ENCODE results near the gene PYM1.
"Not testable (repeated sequence)": the region's sequence is repeated elsewhere in the genome, so short reads cannot be mapped to it uniquely, and the experiment has no call there.

Gene PYM1

GRCh38 chr12:55915482-55915859 lies 12.2 kb downstream of the PYM1 start:
- no peak for DNase-seq (ENCODE audit: low read depth in 2 of 2)

- no peak for DNase-seq (ENCODE audit: low read depth in 2 of 2)
Observed at GRCh38 chr12:55912908-55913307, 14.8 kb downstream of the PYM1 start.

- DNase-seq (ENCODE audit: low read depth in 2 of 2) = no peak
Observed at GRCh38 chr12:55909513-55909884, 18.2 kb downstream of the PYM1 start.

GRCh38 chr12:55908726-55909512 lies 18.8 kb downstream of the PYM1 start:
- DNase-seq (ENCODE audit: low read depth in 2 of 2) = no peak

- no peak for DNase-seq (ENCODE audit: low read depth in 2 of 2)
Observed at GRCh38 chr12:55906056-55906455, 21.6 kb downstream of the PYM1 start.

- DNase-seq (ENCODE audit: low read depth in 2 of 2) = no peak
Observed at GRCh38 chr12:55901881-55902490, 25.7 kb downstream of the PYM1 start.

GRCh38 chr12:55899082-55899481 lies 28.6 kb downstream of the PYM1 start:
- peak in 1 of 2 experiments; percentile 11 for DNase-seq (ENCODE audit: low read depth in 2 of 2)

GRCh38 chr12:55893723-55894122 lies 34.0 kb downstream of the PYM1 start:
- DNase-seq (ENCODE audit: low read depth in 2 of 2) = no peak

GRCh38 chr12:55891310-55891709 lies 36.4 kb downstream of the PYM1 start:
- no peak for DNase-seq (ENCODE audit: low read depth in 2 of 2)

- DNase-seq (ENCODE audit: low read depth in 2 of 2) = no peak
Observed at GRCh38 chr12:55885113-55885512, 42.6 kb downstream of the PYM1 start.

- DNase-seq (ENCODE audit: low read depth in 2 of 2) = no peak
Observed at GRCh38 chr12:55877824-55878223, 49.9 kb downstream of the PYM1 start.

- DNase-seq (ENCODE audit: low read depth in 2 of 2) = no peak
Observed at GRCh38 chr12:55875704-55876467, 51.8 kb downstream of the PYM1 start.

- no peak for DNase-seq (ENCODE audit: low read depth in 2 of 2)
Observed at GRCh38 chr12:55874443-55874842, 53.3 kb downstream of the PYM1 start.

GRCh38 chr12:55866454-55867004 lies 61.2 kb downstream of the PYM1 start:
- DNase-seq (ENCODE audit: low read depth in 2 of 2) = not testable (repeated sequence)

GRCh38 chr12:55865327-55865726 lies 62.4 kb downstream of the PYM1 start:
- DNase-seq (ENCODE audit: low read depth in 2 of 2) = no peak

- DNase-seq (ENCODE audit: low read depth in 2 of 2) = not testable (repeated sequence)
Observed at GRCh38 chr12:55862931-55863330, 64.8 kb downstream of the PYM1 start.

GRCh38 chr12:55862286-55862685 lies 65.4 kb downstream of the PYM1 start:
- DNase-seq (ENCODE audit: low read depth in 2 of 2) = no peak

- no peak for DNase-seq (ENCODE audit: low read depth in 2 of 2)
Observed at GRCh38 chr12:55861871-55862270, 65.8 kb downstream of the PYM1 start.

- no peak for DNase-seq (ENCODE audit: low read depth in 2 of 2)
Observed at GRCh38 chr12:55861396-55861795, 66.3 kb downstream of the PYM1 start.

GRCh38 chr12:55852740-55853139 lies 75.0 kb downstream of the PYM1 start:
- no peak for DNase-seq (ENCODE audit: low read depth in 2 of 2)
